Measurements from ENCODE around the gene TESMIN.

DNA sequence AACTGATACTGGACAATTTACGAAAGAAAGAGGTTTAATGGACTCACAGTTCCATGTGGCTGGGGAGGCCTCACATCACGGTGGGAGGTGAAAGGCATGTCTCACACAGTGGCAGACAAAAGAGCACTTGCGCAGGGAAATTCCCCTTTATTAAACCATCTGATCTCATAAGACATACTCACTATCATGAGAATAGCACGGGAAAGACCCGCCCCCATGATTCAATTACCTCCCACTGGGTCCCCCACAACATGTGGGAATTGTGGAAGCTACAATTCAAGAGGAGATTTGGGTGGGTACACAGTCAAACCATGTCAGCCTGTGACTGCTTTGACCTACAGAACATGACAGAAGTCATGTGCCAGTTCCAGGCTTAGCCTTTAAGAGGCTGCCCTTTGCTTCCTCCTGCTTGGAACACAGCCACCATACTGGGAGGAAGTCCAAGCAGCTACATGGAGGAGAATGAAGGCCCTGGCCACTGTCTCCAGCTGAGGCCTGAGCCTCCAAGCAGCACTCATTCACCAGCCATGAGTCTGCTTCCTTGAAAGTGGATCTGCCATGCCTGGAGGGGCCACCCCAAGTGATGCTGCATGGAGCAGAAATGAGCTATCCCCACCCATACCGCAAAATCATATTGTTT, 77.9 kb downstream of the TESMIN start:
- no peak for TF ChIP-seq EZH2 (IDR thresholded peaks at IDR 0.05; ENCODE audit: borderline replicate concordance, low read depth, low read length, poor library complexity, severe bottlenecking)
- TF ChIP-seq, protein P1, sequence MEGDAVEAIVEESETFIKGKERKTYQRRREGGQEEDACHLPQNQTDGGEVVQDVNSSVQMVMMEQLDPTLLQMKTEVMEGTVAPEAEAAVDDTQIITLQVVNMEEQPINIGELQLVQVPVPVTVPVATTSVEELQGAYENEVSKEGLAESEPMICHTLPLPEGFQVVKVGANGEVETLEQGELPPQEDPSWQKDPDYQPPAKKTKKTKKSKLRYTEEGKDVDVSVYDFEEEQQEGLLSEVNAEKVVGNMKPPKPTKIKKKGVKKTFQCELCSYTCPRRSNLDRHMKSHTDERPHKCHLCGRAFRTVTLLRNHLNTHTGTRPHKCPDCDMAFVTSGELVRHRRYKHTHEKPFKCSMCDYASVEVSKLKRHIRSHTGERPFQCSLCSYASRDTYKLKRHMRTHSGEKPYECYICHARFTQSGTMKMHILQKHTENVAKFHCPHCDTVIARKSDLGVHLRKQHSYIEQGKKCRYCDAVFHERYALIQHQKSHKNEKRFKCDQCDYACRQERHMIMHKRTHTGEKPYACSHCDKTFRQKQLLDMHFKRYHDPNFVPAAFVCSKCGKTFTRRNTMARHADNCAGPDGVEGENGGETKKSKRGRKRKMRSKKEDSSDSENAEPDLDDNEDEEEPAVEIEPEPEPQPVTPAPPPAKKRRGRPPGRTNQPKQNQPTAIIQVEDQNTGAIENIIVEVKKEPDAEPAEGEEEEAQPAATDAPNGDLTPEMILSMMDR (conservative IDR thresholded peaks at IDR 0.05; ENCODE audit: low read depth, low read length): no peak
